C1 segment of cervical spinal cord (tissue), 14 donors: ENCODE measurements around the gene KLHDC7A.
A peak's percentile ranks its signal among the peaks of the same experiment; 100 is the strongest.
"Not testable (repeated sequence)": the region's sequence is repeated elsewhere in the genome, so short reads cannot be mapped to it uniquely, and the experiment has no call there.

Experiments used
- DNase-seq, 14 donors: peaks; one replicate each; lab custom pipeline; 2025; lab: John Stamatoyannopoulos, UW

KLHDC7A gene

DNA sequence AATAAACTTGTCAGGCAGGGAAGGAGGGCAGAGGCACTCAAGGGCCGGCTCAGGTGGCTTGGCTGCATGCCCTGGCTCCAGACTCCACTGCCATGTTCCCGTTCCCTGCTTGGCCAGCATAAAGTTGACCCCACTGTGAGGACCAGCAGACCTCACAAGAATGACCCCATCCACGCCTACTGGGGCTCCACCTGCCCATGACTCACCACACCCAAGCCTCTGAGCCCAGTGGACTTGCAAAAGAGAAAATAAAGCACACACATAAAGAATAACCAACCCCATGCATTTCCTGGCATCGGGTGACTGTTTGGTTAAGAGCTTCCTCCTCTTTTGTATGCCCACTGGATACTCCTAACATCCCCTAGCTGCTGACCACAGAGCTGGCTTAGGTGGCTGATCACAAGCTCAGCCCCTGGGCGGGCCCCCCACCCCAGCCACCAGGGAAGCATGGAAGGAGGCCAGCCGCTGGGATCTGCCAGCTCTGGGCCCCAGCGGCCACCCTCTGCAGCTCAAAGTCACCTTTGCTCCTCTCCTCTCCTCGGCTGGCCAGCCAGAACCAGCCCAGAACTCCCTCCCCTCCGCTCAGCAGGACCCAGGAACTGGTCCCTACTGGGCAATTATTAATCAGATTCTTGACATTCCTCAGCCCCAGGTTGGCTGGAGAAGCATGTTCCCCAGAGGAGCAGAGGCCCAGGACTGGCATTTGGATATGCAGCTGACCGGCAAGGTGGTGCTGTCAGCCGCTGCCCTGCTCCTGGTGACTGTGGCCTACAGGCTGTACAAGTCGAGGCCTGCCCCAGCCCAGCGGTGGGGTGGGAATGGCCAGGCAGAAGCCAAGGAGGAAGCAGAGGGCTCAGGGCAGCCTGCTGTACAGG, at the start of gene KLHDC7A:
Gene KLHDC7A, plus strand, starts transcription at position 616 of the 875 bp plus-strand sequence. Its CDS starts 52 bp downstream, at position 668.
- DNase-seq = peak in 6 of 14 donors; percentile 5 to 44 (median 12)

DNA sequence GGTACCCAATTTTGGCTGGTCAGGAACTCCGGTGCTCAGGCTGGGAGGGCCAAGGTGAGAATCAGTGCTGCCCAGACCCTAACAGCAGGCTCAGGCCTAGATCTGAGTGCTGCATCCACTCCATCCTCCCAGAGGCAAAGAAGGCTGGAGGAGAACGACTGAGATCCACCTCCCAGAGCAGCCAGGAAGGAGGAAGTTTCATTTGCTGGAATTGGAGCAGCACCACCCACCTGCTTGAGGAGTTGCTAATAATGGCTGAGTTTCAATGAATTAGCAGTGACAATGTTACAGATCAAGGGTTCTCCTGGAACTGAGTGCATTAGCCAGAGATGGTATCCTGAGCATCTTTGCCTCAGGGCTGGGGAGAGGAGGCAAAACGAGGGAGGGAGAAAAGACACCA, 46.7 kb upstream of the KLHDC7A start:
- DNase-seq = no peak

DNA sequence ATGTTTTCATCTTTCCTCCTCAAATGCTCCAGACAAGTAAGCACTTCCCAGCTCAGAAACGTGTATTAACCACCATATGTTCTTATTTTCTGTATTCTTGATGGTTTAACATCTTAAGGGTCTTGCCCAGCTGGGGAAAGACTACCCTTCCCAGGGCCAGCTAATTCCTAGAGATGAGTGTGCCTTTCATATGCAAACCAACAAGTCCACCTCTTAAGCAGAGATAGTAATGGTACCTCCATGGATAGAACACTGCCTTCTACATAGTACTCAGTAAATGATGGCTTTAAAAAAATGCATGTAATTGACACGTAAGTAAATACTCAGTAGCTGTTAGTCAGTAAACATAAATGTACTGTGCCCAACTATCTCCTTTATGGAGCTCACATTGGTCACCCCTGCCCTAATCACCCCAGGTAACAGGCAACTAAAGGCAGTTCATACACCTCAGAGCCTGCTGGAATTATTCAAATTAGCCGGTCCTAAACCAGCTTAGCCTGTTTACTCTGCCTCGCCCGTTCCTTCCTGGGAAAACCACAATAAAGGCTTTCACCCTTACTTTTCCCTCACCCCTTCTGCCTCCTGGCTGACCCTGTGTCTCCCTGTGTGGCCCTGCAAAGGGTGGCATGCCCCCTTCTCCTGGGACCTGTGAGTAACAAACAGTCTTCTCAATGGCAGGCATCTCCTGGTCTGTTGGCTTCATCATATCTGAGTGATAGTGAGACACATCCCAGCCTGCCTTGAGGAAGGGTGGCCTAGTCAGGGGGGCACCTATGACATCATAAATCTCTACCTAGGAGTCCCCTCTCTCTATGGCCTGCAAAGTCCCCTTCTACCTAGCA, 40.1 kb upstream of the KLHDC7A start:
- no peak for DNase-seq

DNA sequence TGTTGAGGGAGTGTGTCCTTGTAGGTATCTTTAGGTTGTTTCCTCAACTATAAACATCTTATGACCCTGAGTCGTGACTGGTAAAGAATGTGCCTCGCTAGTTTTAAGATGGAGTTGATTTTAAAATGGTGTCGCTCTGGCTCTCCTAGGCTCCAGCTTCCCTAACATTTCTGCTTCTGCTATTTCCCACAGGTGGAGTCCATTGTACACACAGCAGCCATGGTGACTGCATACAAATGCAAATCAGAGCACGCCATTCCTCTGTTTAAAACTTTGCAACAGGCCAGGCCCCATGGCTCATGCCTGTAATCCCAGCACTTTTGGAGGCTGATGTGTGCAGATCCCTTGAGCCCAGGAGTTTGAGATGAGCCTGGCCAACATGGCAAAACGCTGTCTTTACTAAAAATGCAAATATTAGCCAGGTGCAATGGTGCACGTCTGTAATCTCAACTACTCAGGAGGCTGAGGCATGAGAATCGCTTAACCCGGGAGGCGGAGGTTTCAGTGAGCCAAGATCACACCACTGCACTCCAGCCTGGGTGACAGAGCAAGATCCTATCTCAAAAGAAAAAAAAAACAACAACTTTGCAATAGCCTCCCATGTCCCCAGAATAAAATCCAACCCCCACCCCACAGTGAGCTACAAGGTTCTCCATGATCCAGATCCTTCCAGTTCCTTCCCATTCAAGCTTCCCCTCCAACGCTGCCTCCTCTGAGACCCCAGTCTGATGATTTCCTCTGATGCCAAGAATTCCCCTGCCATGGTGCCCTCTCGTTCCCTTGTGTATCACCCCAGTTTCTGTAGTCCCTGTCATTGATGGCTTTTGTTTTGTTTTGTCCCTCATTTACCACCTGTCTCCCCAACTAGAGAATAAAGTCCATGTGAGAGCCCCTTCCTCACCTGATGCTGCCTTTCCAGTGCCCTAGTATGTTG, 36.9 kb upstream of the KLHDC7A start:
- DNase-seq = no peak

DNA sequence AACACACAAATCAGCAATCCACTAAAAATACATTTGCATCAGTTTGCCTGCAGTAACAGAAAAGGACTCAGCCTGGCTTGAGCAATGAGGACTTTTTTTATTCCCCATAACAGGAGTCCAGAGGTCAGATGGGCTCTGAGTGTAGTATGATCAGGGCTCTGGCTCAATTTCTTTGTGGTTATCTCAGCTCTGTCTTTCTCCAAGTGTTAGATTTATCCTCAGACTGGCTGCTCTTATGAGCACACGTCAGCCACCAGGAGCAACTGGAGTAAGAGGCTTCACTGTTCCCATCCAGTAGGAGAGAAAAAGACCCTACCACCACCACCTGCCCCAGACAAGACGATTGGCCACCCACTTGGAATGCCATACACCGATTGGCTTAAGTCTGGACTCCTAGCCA, 36.2 kb upstream of the KLHDC7A start:
- DNase-seq = no peak

DNA sequence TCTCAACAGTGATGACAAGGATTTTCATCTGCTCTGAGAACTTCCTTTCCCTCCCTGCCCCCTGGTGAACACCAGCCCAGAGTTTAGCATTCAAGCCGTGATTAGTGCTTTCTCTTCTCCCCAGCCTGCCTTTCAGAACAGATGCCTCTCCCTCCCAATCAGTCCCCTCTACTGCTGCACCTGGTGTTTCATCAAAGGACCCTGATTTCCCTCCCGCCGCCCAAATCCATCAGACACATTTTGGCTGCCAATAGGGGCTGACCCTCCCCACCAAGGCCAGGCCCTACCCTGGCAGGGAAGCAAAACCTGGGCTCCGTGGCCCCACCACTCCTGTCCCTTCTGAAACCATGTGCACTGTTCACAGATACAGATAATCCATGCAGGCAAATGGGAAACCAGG, 34.0 kb upstream of the KLHDC7A start:
- DNase-seq = no peak

DNA sequence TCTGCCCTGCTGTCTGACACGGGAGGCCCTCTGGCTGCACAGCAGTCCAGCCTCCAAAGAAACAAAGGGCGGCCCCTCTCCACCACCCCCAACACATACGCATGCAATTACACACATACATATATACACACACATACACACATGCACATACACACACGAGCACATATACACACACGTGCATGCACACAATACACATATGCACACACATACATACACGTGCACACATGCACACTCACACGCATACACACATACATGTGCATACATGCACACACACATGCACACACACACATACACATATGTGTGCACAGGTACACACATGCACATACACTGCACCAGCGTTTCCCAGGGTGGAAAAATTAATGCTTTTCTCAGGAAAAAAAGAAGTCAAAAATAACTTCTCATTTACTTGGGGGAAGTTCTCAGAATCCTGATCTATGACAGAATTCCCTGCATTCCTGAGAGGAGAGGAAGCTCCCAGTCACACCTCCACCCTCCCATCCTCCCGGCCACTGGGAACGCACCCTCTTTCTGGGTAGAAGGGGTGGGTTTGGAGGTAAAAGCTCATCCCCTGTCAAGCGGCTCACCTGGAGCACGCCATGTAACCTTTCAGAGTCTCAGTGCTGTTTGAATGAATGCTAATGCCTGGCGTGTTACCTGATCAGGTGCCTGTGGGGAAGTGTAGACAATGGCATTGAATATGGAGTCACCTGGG, 33.1 kb upstream of the KLHDC7A start:
- DNase-seq = no peak

DNA sequence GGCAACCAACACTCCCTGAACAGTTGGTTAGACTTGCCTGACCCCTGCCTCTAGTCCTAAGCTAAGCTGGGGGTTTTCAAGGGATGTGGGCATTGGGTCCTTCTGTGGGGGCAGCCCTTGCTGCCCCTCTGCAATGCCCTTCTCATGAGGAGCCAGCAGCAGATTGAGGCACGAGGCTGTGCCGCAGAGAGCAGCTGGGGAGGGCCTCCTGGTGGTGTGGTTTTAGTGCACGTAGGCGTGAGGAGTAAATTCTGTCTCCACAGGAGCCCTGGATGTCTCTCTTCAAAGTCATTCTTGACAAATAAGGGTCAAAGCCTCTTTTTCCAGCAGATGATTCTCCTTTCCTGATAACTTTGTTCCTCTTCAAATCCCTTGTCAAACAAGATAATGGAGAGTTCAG, 31.8 kb upstream of the KLHDC7A start:
- no peak for DNase-seq

DNA sequence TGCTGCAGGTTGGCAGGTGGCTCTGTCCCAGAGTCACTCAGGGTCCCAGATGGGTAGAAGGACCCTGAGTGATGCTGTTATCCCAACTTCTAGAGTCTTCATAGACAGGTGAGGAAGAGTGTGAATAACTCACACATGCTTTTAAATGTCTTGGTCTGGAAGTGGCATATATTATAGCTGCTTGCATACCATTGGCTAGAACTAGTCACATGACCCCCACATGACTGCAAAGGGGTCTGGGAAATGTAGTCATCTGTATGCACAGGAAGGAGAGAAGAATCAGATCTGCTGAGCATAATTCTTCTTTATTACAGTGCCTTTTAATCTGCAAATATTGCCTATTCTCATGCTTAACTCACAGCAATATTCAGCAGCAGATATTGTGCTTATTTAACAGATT, 28.2 kb upstream of the KLHDC7A start:
- DNase-seq = no peak

DNA sequence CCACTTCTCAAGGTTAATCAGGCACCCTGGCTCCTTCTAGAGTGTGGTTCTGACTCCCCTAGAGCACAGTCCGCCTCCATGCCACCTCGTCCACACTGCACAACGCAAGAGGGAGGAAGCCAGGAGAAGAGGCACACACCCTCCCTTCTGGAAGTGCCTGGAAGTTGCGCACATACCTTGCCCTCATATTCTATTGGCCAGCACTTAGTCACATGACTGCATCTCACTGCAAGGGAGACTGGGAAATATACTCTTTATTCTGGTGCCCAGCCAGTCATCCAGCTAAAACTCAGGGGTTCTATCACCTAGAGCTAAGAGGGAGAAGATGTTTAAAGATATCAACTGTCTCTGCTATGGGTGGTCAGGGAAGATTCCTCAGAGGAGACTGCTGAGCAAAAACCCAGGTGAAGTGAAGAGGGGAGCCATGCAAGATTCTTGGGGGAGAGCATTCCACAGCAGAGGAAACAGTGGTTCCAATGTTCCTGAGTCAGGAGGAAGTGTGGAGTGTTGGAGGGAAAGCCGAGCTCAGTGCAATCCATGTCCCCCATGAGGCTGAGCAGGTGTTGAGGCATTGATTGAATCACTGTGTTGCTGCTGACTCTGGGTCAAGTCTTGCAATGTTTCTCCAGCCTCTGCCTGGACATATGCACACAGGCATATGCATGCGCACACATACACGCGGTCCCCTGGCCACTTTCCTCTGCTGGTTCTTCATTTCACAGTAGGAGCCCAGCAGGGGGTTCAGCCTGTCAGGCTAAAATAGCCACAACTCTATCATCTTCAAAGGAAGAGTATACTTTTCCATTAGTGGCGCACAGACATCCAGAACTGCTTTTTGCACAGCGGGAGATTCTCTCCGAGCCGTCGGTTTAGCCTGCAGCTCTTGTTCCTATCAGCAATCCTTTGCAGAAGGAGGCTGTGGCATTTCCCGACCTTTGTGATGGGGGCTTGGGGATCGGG, 22.3 kb upstream of the KLHDC7A start:
- peak in 1 of 14 donors; percentile 5 for DNase-seq

DNA sequence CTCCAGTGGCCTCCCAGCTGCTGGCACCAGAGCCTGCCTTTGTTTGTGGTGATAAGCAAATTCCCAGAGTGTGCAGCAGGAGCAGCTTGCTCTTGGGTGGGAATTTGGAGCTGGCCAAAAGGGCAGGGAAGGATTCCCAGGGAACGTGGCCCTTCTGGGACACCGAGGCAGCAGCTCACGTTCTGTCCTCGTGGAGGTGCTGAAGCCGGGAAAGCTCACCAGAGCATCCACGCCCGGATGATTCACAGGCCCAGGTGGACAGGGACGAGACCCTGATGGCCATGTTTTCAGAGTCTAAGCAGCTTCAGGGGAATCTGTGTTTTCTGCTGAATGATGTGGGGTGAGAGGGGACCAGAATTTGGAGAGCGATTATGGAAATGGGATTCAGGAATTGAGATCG, 19.1 kb upstream of the KLHDC7A start:
- DNase-seq = no peak

DNA sequence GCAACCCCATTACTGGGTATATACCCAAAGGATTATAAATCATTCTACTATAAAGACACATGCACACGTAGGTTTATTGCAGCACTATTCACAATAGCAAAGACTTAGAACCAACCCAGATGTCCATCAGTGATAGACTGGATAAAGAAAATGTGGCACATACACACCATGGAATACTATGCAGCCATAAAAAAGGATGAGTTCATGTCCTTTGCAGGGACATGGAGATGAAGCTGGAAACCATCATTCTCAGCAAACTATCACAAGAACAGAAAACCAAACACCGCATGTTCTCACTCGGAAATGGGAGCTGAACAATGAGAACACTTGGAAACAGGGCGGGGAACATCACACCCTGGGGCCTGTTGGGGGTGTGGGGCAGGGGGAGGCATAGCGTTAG, 18.2 kb upstream of the KLHDC7A start:
- DNase-seq = not testable (repeated sequence)

DNA sequence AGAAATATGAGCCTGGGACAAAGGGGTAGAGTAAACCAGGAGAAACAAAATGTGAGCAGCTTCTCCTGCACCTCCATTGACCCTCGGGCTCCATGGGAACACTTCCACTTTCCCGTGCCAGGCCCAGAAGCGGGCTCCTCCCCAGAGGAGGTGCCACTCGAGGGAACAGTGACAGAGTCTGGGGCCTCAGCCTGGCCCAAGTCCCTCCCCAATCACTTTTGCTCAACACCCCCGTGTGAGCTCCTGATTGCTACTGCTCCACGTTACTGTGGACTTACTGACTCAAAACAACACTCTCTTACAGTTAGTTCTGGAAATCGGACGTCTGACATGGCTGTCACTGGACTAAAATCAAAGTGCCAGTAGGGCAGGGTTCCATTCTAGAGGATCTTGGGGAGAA, 17.7 kb upstream of the KLHDC7A start:
- no peak for DNase-seq

DNA sequence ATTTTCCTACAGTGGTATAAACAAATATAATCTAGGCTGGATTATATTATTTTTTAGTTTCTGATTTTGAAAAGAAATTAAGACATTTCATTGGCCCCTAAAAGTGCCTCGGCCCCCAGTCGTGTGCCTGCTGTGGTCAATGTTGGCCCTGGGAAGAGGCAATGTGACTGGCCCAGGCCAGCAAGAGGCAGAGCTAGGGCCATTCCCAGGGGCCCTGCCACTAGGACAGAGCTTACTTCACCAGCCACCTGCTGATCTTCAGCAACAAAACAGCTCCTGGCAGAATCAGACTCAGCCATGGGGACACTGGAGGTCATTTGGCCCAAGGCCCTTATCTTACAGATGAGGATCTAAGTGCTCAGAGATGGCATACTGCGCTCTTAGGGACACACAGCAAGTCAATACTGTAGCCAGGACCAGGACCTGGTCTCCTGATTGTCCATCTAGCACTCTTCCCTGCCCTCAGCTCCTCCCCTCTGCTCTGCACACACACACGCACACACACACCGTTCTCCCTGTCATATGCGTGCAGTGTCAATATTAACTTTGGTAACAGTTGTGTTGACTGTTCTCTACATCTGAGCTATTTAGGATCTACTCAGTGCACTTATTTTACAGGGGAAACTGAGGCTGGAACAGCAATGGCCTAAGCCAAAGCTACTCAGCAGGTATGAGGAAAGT, 16.6 kb upstream of the KLHDC7A start:
- DNase-seq = no peak

DNA sequence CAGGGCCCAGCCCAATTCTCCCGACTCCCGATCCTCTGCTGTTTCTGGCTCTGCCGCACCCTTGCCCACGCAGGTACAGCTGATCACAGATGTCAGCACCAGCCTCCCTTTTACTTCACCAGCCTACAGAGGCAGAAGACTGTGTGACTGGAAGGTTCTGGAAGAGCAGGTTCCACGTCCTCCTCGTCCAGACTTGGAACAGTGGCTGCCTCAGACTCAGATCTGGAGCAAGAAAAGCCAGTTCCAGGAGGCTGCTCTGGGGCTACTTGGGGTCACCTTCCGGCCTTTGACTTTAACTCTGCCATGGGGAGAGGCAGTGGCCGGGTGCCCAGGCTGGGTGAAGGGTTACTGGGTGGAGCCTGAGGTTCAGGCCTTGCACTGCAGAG, 16.1 kb upstream of the KLHDC7A start:
- DNase-seq = no peak

DNA sequence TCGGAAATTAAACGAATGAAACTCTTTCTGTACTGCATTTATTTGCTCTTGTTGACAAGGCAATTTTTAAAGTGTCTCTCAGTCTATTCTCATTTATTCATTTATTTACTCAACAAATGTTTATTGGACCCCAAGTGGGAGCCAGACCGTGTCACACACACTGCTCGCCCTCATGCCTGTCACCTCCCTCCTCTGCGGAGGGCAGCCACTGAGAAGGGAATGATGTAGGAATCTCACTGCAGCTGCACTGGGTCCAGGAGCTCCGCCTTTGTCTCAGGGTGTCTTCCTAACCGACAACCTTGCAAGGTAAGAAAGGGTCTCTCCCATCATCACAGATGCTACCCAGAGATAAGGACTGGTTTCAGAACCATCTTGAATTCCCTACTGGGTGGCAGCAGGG, 14.1 kb upstream of the KLHDC7A start:
- DNase-seq = no peak

DNA sequence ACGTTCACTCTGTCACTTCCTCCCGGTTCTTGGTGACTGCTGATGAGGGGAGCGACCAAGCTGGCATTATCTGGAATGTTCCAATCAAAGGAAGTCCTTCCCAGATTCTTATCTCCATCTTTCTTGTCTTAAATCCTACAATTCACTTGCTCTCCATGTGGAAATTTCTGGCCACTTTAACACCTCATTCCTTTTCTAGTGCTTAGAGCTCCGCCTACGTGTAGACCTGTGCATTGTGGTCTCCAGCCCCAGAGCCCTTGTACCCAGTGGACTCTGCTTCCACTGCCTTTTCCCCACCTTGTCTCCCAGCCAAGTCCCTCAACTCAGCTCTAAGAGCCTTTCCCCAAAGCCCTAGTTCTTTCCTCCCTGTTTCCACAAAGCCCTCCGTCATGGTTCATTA, 12.2 kb upstream of the KLHDC7A start:
- no peak for DNase-seq

DNA sequence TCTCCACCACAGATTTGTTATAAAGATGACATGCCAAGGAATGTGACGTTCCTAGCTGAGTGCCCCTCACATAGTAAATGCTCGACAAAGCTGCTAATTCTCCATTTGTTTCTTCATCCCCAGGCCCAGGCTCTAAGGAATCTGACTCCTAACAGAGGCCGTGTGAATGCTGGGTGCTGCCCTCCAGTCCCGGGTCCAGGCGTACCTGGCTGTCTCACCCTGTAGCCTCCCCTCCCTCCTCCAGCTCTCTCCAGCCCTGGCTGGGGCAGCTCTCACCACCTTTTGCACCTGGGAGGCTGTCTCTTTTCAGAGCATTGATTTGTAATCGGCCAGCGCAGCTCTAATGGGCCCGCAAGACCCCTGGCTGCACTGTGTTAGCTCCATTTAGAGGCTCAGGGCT, 11.2 kb upstream of the KLHDC7A start:
- DNase-seq = no peak

DNA sequence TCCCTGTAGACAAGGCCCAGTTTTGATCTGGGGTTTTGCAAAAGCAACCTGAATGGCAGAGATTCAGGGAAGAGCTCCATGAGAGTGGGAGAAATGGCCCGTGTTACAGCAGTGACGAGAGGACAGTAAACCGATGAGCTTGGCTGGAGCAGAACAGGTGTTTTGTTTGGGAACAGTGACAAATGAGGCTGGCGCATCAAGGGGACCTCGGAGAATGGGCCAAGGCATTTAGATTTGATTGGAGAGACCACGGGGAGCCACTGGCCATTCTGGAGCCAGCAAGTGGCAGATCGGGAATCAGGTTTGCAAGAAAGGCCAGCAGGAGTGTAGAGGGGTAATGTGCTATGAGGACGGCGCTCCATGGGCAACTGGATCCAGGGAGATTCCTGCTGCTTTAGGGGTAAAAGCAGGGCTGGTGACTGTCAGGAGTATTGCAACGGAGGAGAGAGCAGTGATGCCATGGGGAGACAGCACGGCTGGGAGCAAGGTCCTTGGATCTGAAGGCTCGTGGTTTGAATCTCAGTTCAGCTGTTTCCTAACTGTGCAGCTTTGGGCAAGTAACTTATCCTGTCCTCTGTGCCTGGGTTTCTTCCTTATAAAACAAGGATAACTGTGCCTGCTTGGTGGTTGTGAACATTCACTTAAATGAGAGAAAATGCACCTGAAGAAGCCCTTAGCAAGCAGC, 9.9 kb upstream of the KLHDC7A start:
- peak in 1 of 14 donors; percentile 58 for DNase-seq
